H1 (cell line): ENCODE measurements around the gene DAPK1. TPM values are rescaled to one million over a fixed set of nuclear protein-coding genes. Genes with fewer than 3 reads are reported as not detected.

Experiments
- CTCF ChIA-PET: fragments of 300-600 bp; sonication (Branson Sonifier 250); formaldehyde crosslinking; loops from one replicate; lab custom pipeline; 2021; ENCODE audit not compliant: partially characterized antibody; lab: Charles Lee
- POLR2A ChIA-PET: fragments of 300-600 bp; sonication (Branson Sonifier 250); formaldehyde crosslinking; loops from one replicate; lab custom pipeline; 2021; ENCODE audit warnings: inconsistent platforms; ENCODE audit not compliant: partially characterized antibody; lab: Charles Lee
- DNase-seq, 2 experiments: peaks; one replicate each; pipeline versions ENCODE4 v3.0.0 to v3.0.0-alpha.2; 2010 to 2022; ENCODE audit warnings: low spot score in 2 of 2, low read depth in 1 of 2, mixed read lengths in 1 of 2
- FAIRE-seq: peaks from 2 replicates; lab custom pipeline; 2011; peaks lifted over from hg19 to GRCh38; lab: Jason Lieb, UNC
- H2AFZ ChIP-seq: 2 replicates; pipeline ENCODE4 v1.8.1; 2012; ENCODE audit warnings: low read length, inconsistent platforms
- H2AK5ac ChIP-seq: 2 replicates; pipeline ENCODE4 v1.6.1; 2013; ENCODE audit warnings: low read depth, low read length
- H2BK120ac ChIP-seq: replicated peaks from 2 replicates; pipeline ENCODE3; 2013; ENCODE audit warnings: low read depth, low read length, inconsistent platforms
- H2BK12ac ChIP-seq: 2 replicates; pipeline ENCODE4 v1.6.1; 2013; ENCODE audit warnings: low read depth, low read length
- H2BK15ac ChIP-seq: 2 replicates; pipeline ENCODE4 v1.6.1; 2013; ENCODE audit warnings: low read length
- H2BK20ac ChIP-seq: 2 replicates; pipeline ENCODE4 v1.6.1; 2013; ENCODE audit warnings: low read length
- H2BK5ac ChIP-seq: 2 replicates; pipeline ENCODE4 v1.6.1; 2013; ENCODE audit warnings: low read depth, low read length
- H3K14ac ChIP-seq: 2 replicates; pipeline ENCODE4 v1.6.1; 2013; ENCODE audit warnings: inconsistent platforms; ENCODE audit not compliant: insufficient read length
- H3K18ac ChIP-seq: 2 replicates; pipeline ENCODE4 v1.6.1; 2013; ENCODE audit warnings: low read length; ENCODE audit errors: extremely low read depth
- H3K23ac ChIP-seq: 2 replicates; pipeline ENCODE4 v1.6.1; 2013; ENCODE audit warnings: inconsistent platforms; ENCODE audit not compliant: insufficient read length
- H3K23me2 ChIP-seq: 2 replicates; pipeline ENCODE4 v1.6.1; 2013; ENCODE audit warnings: low read depth, low read length
- H3K27ac ChIP-seq: 2 replicates; pipeline ENCODE4 v1.6.1; 2011; ENCODE audit warnings: low read depth, low read length, inconsistent platforms
- H3K27me3 ChIP-seq, 4 experiments: replicated peaks in 1 of 4; 1 replicate in 1 of 4; 2 replicates in 3 of 4; pipeline versions ENCODE4 v1.6.1 to v1.8.1; 2011 to 2013; ENCODE audit warnings: low read length in 3 of 4, mild to moderate bottlenecking in 3 of 4, inconsistent platforms in 2 of 4, mixed read lengths in 2 of 4, moderate library complexity in 1 of 4; ENCODE audit not compliant: control insufficient read depth in 3 of 4, insufficient read depth in 3 of 4; ENCODE audit errors: extremely low read depth in 1 of 4
- H3K36me3 ChIP-seq, 4 experiments: 2 replicates each; pipeline versions ENCODE4 v1.6.1 to v1.8.1; 2011 to 2013; ENCODE audit warnings: mild to moderate bottlenecking in 4 of 4, low read length in 3 of 4, moderate library complexity in 2 of 4, control low read depth in 1 of 4, inconsistent platforms in 1 of 4; ENCODE audit not compliant: insufficient read depth in 4 of 4, control insufficient read depth in 2 of 4
- H3K4ac ChIP-seq: replicated peaks from 2 replicates; pipeline ENCODE3; 2013; ENCODE audit warnings: low read length, low read depth, mixed read lengths, inconsistent platforms; ENCODE audit not compliant: insufficient read length
- H3K4me1 ChIP-seq, 4 experiments: replicated peaks in 1 of 4; 1 replicate in 1 of 4; 2 replicates in 3 of 4; pipeline versions ENCODE4 v1.6.1 to v1.8.1; 2011 to 2013; ENCODE audit warnings: low read length in 3 of 4, inconsistent platforms in 2 of 4, mixed read lengths in 1 of 4; ENCODE audit not compliant: insufficient read depth in 4 of 4, control insufficient read depth in 3 of 4
- H3K4me2 ChIP-seq, 2 experiments: 2 replicates each; pipeline versions ENCODE4 v1.6.1 to v1.8.1; 2011 to 2013; ENCODE audit warnings: low read depth in 2 of 2, low read length in 2 of 2, control low read depth in 1 of 2, inconsistent platforms in 1 of 2, mild to moderate bottlenecking in 1 of 2; ENCODE audit not compliant: insufficient read depth in 1 of 2
- H3K4me3 ChIP-seq, 4 experiments: fragments of 200-600, 300-600 bp in 1 of 4; sonication (generic), shearing (Covaris generic), sonication (Bioruptor Twin) in 1 of 4; 2 replicates each; pipeline versions ENCODE4 v1.5.1 to v1.8.1; 2011 to 2016; ENCODE audit warnings: low read length in 4 of 4, low read depth in 3 of 4, control low read depth in 2 of 4, inconsistent platforms in 2 of 4, mild to moderate bottlenecking in 2 of 4, mixed read lengths in 1 of 4, moderate library complexity in 1 of 4; ENCODE audit not compliant: insufficient read depth in 2 of 4; ENCODE audit errors: extremely low read depth in 1 of 4
- H3K56ac ChIP-seq: replicated peaks from 2 replicates; pipeline ENCODE3; 2013; ENCODE audit warnings: low read depth, mild to moderate bottlenecking, mixed read lengths, low read length, inconsistent platforms; ENCODE audit not compliant: insufficient read length
- H3K79me1 ChIP-seq: 2 replicates; pipeline ENCODE4 v1.6.1; 2013; ENCODE audit warnings: low read depth, low read length, control low read depth
- H3K79me2 ChIP-seq, 2 experiments: 2 replicates each; pipeline versions ENCODE4 v1.6.1 to v1.8.1; 2012 to 2013; ENCODE audit warnings: low read length in 2 of 2, mild to moderate bottlenecking in 2 of 2, inconsistent platforms in 1 of 2; ENCODE audit not compliant: insufficient read depth in 2 of 2, control insufficient read depth in 1 of 2
- H3K9ac ChIP-seq, 4 experiments: replicated peaks in 1 of 4; 1 replicate in 1 of 4; 2 replicates in 3 of 4; pipeline versions ENCODE4 v1.6.1 to v1.8.1; 2011 to 2013; ENCODE audit warnings: low read depth in 3 of 4, low read length in 3 of 4, control low read depth in 2 of 4, mild to moderate bottlenecking in 2 of 4, moderate library complexity in 2 of 4, inconsistent platforms in 1 of 4; ENCODE audit errors: extremely low read depth in 1 of 4
- H3K9me3 ChIP-seq, 2 experiments: 2 replicates each; pipeline versions ENCODE4 v1.6.1 to v1.8.1; 2012 to 2013; ENCODE audit warnings: mild to moderate bottlenecking in 2 of 2, moderate library complexity in 2 of 2, control low read depth in 1 of 2, inconsistent platforms in 1 of 2, low read depth in 1 of 2, low read length in 1 of 2, mixed read lengths in 1 of 2; ENCODE audit not compliant: insufficient read depth in 2 of 2
- H4K20me1 ChIP-seq, 2 experiments: replicated peaks in 1 of 2; 2 replicates each; pipeline versions ENCODE3 to v1.8.1; 2011 to 2013; ENCODE audit warnings: inconsistent platforms in 2 of 2, low read length in 2 of 2, mild to moderate bottlenecking in 1 of 2; ENCODE audit not compliant: insufficient read depth in 2 of 2, control insufficient read depth in 1 of 2
- H4K5ac ChIP-seq: 2 replicates; pipeline ENCODE4 v1.6.1; 2013; ENCODE audit warnings: low read length, low read depth, mixed read lengths, inconsistent platforms; ENCODE audit not compliant: insufficient read length
- H4K8ac ChIP-seq: 2 replicates; pipeline ENCODE4 v1.8.0; 2013; ENCODE audit warnings: mild to moderate bottlenecking, moderate library complexity, low read length, inconsistent platforms; ENCODE audit not compliant: insufficient read depth; ENCODE audit errors: extremely low read depth
- H4K91ac ChIP-seq: replicated peaks from 2 replicates; pipeline ENCODE3; 2013; ENCODE audit warnings: low read length, mixed read lengths, inconsistent platforms; ENCODE audit not compliant: insufficient read length
- CHD2 ChIP-seq: IDR thresholded peaks from 2 replicates; pipeline ENCODE4 v1.6.1; 2012; ENCODE audit warnings: low read length, improper control_type of control experiment
- KDM5A ChIP-seq: fragments of 200-600 bp; IDR thresholded peaks from 2 replicates; pipeline ENCODE4 v1.7.1; 2012; ENCODE audit warnings: mild to moderate bottlenecking, low read length, inconsistent platforms, mixed read lengths
- TEAD4 ChIP-seq: IDR thresholded peaks from 2 replicates; pipeline ENCODE4 v1.6.1; 2012; ENCODE audit warnings: low read depth, low read length, inconsistent platforms, mixed read lengths
- ZNF274 ChIP-seq: IDR thresholded peaks from 2 replicates; pipeline ENCODE4 v1.7.0; 2012; ENCODE audit warnings: low read length, borderline replicate concordance; ENCODE audit errors: extremely low read depth
- WGBS, 2 experiments: shearing (Covaris generic) in 1 of 2; methylation state at CpG; one replicate each; pipeline versions ENCODE4 v1.1.6 to v1.1.7; 2013 to 2015; ENCODE audit warnings: low lambda C conversion rate in 2 of 2, mixed read lengths in 2 of 2, inconsistent platforms in 1 of 2, low coverage in 1 of 2, missing lambda C conversion rate in 1 of 2; ENCODE audit not compliant: insufficient replicate concordance in 2 of 2, insufficient coverage in 1 of 2, insufficient read length in 1 of 2; ENCODE audit errors: extremely low coverage in 1 of 2, missing lambda C conversion rate in 1 of 2; 5-methylcytosine and 5-hydroxymethylcytosine counted together
- polyA plus RNA-seq, 7 experiments: library from polyadenylated mRNA; depleted of rRNA in 3 of 7; stranded (reverse) in 5 of 7; unstranded in 2 of 7; fragments of >200 nt in 5 of 7; fragments of 200-250 nt in 2 of 7; gene quantifications; 1 replicate in 5 of 7; 2 replicates in 1 of 7; 4 replicates in 1 of 7; pipeline versions ENCODE4 v1.2.1 to v1.2.3, GENCODE V29; 2011 to 2013; ENCODE audit warnings: missing spikeins in 2 of 7, mixed read lengths in 2 of 7
- total RNA-seq: library from RNA; stranded (reverse); fragmentation: NEBNext Ultra II Directional; extraction: Animal tissue kit (Norgen Biotek cat#: 25700); gene quantifications from 2 replicates; pipeline ENCODE4 v1.2.1, GENCODE V29; 2021

DAPK1 gene
- total and polyA plus RNA-seq, 2 of the 8 experiments (the other 6 are each of a cell fraction or from before 2014, with no cell fraction given), result 62.4 to 131 TPM

DNA sequence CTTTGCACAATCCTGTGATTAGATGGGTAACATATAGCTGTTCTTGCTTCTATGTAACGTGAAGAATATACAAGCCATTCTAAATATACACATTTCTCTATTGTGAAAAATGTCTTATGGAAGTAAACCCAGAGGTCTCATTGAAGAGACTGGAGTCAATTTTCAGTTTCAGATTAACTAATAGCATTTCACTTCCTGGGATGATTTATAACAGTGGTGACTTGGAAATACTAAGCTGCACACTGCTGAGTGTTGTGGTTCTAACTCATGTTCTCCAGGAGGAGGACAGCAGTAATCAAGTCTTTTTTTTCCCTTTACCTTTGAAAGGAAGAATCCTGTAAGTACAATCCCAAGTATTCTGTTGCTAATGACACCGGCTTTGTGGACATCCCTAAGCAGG is 231.6 kb downstream of the DAPK1 start:
- Histone ChIP-seq H2BK12ac (no peak overlapping the region), H3K4me1 (no peaks in the 10 kb centered on the region; a peak in 3 of 7 replicates), H2BK15ac (no peak overlapping the region), H3K36me3 (peaks cover 0 to 6% (median 0%) of the 10 kb centered on the region in 4 experiments; a peak in 2 of 8 replicates), H3K9ac (no peak overlapping the region), H3K4me3 (no peak overlapping the region), H2AK5ac (no peak overlapping the region), H4K20me1 (no peaks in the 10 kb centered on the region), H3K4me2 (no peak overlapping the region), H3K79me2 (no peaks in the 10 kb centered on the region), H2BK20ac (no peak overlapping the region), H3K4ac (no peak overlapping the region), H3K9me3 (no peaks in the 10 kb centered on the region), H3K23ac (no peak overlapping the region), H4K91ac (no peak overlapping the region), H2AFZ (no peak overlapping the region), H3K27ac (no peak overlapping the region), H3K14ac (no peak overlapping the region), H3K18ac (no peak overlapping the region), H3K79me1 (no peaks in the 10 kb centered on the region), H3K56ac (no peak overlapping the region), H2BK120ac (no peak overlapping the region), H2BK5ac (no peak overlapping the region), H3K23me2 (peaks cover 5% of the 10 kb centered on the region), H4K5ac (no peak overlapping the region), H4K8ac (no peak overlapping the region), H3K27me3 (no peaks in the 10 kb centered on the region; a peak in 1 of 7 replicates)
- WGBS, 2 experiments, result 83% methylated on average over 2 of the region's 2 CpGs; no CpG with 5 or more reads in 1 of the 2 experiments
- FAIRE-seq (no peak), DNase-seq (no peak)
- TF ChIP-seq TEAD4 (no peak), KDM5A (no peak), ZNF274 (no peak), CHD2 (no peak)
- POLR2A ChIA-PET, result no interaction called here
- CTCF ChIA-PET, result interaction anchor here (0.8 to 8.7 kb wide), 6 partner anchors 12 to 153 kb away, joined by 3 to 67 read pairs (median 3); no protein-coding TSS in a partner anchor
